ENCODE results near the gene AK1.
"Not testable (repeated sequence)": the region's sequence is repeated elsewhere in the genome, so short reads cannot be mapped to it uniquely, and the experiment has no call there.

Gene AK1

DNA sequence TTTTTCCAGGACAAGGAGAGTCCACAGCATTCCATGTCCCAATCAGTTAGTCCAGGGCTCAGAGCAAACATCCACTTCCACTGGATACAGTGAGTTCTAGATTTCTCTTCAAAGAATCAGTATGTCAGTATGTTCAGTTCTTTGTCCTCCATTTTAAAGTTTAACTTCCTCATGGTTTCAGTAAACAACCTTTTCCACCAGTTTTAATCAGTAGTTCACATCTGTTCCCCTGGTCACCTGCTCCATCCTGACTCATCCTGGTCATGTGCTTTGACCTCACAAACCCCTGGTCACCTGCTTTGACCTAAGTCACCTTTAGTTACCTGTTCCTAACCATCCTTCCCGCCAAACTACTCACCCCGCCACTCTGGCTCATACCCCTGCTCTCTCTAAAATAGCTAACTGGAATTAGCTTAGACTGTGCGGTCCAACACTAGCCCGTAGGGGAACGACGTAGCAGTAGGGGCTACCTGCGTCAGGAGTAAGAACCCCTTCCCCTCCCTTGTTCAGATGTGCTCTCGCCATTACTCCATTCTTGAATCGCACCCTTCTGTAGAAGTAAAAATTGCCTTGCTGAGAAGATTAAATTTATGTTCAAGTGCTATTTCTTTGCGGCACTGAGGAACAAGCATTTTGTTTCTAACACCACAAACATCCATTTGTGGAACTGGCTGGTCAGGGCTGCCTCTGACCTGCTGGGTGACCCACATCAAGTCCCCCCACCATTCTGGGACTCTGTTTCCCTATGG is 28.5 kb downstream of the AK1 start:
- DNase-seq (ENCODE audit: low spot score) = no peak

GRCh38 chr9:127847833-127848755 is 29.4 kb downstream of the AK1 start:
- DNase-seq (ENCODE audit: low spot score) = no peak

GRCh38 chr9:127847178-127847510 is 30.3 kb downstream of the AK1 start:
- no peak for DNase-seq (ENCODE audit: low spot score)

DNA sequence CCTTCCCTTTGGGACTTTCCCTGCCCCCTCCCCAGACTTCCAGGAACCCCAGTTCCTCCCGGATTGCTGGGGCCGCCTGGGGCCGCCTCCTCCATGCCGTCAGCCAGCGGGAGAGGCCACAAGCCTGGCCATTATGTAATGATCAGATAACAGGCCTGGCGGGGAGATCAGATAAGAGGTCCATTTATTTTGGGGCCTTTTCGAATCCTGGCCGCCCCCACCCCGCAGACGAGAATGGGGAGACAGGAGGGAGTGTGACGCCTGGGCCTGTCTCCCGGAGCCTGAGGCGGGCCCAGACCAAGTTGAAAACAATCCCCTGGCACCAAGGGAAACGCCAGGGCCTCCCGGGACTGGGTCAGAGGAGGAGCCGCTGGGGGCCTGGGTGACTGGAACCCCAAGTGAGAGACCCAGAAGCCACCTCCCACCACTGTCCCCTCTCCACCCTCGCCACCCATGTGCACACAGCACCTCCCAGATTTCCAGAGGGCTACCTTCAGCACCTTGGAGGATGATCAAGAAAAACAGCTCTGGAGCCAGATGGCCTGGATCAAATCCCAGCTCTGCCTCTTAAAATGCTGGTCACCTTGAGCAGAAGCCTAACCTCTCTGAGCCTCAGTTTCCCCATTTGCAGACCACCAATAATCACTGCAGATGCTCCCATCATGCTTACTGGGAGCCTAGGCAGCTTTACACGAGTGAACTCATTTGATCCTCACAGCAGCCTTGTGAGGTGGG is 30.9 kb downstream of the AK1 start:
- DNase-seq (ENCODE audit: low spot score) = no peak

GRCh38 chr9:127845619-127846018 is 31.9 kb downstream of the AK1 start:
- not testable (repeated sequence) for DNase-seq (ENCODE audit: low spot score)

GRCh38 chr9:127844821-127845359 is 32.6 kb downstream of the AK1 start:
- peak; percentile 47 for DNase-seq (ENCODE audit: low spot score)

DNA sequence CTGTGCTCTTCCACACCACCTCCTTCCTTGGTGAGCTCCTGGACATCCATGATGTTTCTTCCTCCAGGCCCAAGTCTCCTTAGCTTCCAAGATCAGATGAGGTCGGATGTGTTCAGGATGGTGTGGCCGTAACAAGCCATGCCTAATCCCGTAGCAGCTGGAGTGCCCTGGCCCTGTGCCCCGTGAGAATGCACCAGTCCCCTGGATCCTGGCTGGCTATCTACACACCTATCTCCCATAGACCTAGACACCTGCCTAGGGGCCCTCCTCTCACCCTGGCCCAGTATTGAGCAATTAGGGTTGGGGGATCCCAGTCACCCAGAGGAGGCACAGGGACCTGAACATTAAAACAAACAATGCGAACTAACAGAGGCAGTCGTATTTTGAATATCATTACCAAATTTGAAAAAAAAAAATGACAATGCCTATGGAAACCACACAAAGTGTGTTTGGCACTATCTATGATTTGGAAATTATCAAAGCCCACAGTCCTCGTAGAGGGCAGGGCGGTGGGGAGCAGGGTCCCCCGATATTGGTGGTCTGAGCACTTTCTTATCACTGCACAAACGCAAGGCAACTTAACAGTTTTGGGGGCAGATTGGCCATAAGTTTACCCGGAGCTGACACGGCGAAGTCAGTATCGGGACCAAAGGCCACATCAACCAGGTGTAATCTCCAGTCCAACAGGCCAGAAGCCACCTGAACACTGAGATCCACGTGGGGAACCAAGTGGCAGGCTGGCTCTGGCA is 36.2 kb downstream of the AK1 start:
- DNase-seq (ENCODE audit: low spot score) = no peak

DNA sequence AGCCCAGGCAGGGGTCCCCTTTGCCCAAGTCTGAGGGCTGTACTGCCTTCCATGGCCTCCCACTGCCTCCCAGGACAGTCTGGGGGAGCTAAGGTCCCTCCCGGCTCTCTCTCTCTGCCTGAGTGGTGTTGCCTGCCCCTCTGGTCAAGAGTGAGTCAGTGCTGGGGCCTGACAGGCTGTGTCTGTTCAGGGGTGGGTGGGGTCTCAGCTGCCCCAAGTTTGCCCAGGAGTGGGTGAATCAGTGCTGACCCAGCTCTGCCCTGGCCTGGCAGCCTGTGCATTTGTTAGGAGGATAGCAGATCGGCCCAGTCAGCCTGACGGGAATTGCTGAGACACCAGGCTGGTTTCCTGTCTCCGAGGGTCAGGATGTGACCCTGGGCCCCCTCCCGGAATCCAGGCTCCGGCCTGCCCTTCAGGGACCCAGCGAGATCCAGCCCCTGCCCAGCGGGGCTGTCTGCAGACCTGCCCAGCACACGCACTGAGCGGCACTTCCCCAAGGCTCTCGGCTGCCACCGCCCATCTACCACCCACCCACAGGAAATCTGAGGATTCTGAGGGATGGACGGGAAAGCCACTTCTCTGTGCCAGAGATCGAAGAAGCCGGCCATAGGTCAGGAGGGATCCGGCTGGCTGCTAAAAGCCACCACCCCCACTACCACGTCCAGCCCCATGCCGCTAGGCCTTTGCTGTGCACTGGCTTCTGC is 38.9 kb downstream of the AK1 start:
- peak; percentile 91 for DNase-seq (ENCODE audit: low spot score)

GRCh38 chr9:127837346-127837745 is 40.1 kb downstream of the AK1 start:
- no peak for DNase-seq (ENCODE audit: low spot score)

DNA sequence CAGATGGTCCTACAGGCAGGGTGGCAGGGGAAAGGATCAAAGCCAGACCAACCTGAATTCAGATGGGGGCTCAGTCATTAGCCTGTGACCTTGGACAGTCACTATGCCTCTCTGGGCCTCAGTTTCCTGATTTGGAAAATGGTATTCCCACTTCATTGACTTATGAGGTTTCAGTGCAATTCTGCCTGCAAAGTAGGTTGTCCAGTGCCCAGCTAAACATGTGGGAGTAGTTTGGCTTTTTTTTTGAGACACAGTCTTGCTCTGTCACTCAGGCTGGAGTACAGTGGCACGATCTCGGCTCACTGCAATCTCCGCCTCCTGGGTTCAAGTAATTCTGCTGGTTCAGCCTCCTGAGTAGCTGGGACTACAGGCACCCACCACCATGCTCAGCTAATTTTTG is 40.9 kb downstream of the AK1 start:
- not testable (repeated sequence) for DNase-seq (ENCODE audit: low spot score)

DNA sequence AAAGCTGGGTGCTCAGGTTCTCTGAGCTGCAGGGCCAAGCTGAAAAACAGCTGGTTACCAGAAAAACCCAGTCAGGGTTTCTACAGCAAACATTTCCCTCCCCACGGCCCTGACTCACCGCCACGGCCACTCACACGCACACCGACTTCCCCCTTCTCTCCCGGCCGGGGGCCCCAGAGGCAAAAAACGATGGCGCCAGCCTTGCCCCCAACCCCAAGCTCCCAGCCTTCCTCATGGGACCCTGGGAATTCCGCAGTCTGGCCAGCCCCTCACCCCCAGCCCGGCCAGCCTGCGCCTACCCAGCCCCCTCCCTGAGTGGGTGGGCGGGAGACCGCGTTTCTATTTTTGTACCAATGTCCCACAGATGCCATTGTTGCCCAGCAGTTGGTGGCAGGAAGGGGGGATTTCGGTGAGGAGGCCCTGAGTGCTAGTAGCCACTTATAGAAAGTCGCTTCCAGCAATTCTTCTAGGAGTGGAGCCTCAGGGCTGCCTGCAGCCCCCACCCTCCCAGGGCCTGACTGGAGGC is 41.4 kb downstream of the AK1 start:
- peak; percentile 21 for DNase-seq (ENCODE audit: low spot score)

GRCh38 chr9:127833555-127833954 is 43.9 kb downstream of the AK1 start:
- no peak for DNase-seq (ENCODE audit: low spot score)

DNA sequence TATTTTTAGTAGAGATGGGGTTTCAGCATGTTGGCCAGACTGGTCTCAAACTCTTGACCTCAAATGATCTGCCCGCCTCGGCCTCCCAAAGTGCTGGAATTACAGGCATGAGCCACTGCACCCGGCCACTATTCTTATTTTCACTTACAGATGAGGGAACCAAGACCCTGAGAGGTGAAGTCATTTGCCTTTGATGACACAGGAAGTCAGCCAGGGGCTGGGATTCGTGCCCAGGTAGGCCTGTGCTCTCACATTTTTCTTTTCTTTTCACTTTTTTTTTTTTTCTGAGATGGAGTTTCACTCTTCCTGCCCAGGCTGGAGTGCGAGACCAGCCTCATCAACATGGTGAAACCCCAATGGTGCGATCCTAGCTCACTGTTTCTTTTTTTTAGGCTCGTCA is 45.2 kb downstream of the AK1 start:
- DNase-seq (ENCODE audit: low spot score) = peak; percentile 28

DNA sequence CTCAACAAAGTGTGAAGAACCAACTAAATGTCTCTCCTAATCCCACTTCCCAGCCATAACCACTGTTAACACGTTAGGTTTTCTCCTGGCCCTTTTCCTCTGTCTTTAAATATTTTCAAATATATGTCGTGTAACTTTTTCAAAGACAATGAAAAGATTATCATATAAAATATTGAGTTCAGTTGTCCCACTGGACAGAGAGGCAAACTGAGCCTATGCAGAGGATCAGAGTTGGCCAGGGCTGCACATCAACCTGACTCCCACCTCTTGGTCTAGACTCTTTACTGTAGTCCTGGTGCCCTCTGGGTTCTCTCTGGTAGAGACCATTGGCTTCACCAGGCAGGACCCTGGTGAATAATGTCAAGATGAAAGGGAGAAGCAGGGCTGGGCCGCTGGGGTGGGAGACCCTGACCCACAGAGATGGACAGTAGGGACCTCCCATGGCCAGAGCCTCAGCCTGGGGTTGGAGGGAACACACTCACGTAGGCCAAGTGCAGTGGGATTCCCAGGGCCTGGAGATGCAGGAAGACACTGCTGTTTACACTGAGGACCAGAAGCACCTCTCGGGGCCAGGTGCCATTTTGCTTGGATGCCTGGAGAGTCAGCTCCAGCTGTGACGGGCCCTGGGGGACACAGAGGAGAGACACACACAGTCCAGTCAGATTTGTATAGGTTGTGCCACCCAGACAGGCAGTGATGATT is 48.1 kb downstream of the AK1 start:
- no peak for DNase-seq (ENCODE audit: low spot score)

DNA sequence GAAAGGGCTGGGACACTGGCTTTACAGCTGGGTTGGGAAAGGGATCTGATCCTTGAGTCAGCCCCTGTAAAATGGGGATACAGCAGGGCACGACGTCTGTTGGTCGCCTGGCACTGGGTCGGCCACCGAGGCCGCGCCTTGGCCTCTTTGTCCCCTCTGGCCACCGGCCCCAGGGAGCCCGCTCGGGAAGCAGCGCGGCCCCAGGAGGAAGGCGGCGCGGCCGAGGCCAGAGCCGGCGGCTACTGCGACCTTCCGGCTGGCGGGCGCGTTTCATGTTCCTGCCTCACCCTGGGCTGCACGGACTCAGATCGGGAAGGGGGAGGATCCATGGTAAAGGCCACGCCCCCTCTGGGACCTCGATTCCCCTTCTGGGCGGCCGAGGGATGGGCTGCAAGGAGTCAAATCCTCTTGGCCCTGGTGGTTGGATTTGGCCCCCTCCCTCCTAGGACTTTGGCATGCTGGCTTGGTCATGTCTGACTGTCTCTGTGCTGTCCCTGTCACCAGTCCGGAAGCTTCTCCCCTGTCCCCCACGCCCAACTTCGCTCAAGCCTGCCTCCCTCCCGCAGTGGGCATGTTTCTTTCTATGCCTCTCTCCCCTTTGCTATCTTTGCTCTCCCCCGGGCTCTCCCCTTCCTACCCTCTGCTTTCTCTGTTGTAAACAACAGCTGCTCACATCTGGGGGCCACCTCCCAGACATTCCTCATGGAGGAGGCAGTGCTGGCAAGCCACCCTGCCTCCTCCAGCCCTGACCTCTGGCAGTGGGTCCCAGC is 49.0 kb downstream of the AK1 start:
- peak; percentile 65 for DNase-seq (ENCODE audit: low spot score)

GRCh38 chr9:127826253-127826913 is 51.1 kb downstream of the AK1 start:
- no peak for DNase-seq (ENCODE audit: low spot score)

GRCh38 chr9:127825319-127826051 is 52.0 kb downstream of the AK1 start:
- peak; percentile 36 for DNase-seq (ENCODE audit: low spot score)

- DNase-seq (ENCODE audit: low spot score) = no peak
Observed at GRCh38 chr9:127822108-127822507, 55.4 kb downstream of the AK1 start.
